Measurements from ENCODE around the gene STAT4. TPM values are rescaled to one million over a fixed set of nuclear protein-coding genes. Genes with fewer than 3 reads are reported as not detected.

STAT4 gene
- total RNA-seq, 1 donor from 2014 or later: 5.3 TPM

DNA sequence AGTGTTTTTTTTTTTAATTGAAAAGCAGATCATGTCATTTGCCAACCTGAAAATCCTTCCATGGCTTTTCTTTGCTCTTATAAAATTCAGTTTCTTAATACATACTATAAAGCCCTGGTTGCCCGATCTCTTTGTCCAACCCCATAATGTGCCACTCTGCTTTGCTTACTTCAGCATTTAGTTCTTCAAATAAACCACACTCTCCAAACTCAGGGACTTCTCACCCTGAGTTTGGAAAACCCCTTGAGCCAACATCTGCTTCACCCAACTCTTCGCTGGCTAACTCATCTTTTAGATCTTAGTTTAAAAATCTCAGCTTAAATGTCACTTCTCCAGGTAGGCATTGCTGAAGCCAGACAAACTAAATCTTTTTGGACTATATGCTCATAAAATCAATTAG is 135.6 kb downstream of the STAT4 start:
- DNase-seq (ENCODE audit: low spot score): no peak

DNA sequence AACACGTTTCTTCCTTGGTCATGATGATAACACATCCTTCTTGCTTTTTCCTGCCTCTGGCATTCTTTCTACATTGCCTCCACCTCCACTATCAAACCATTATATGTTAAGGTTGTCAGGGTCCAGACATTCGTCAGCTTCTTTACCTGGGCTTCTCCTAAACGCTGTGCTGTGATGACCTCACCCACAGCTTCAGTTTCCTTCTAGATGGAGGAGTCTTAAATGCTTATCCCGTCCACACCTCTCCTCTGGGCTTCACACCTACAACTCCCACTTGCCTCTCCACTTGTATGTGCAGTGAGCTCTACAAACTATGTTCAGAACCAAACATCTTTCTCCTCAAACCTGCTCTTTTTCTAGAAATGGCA is 136.2 kb downstream of the STAT4 start:
- no peak for DNase-seq (ENCODE audit: low spot score)

DNA sequence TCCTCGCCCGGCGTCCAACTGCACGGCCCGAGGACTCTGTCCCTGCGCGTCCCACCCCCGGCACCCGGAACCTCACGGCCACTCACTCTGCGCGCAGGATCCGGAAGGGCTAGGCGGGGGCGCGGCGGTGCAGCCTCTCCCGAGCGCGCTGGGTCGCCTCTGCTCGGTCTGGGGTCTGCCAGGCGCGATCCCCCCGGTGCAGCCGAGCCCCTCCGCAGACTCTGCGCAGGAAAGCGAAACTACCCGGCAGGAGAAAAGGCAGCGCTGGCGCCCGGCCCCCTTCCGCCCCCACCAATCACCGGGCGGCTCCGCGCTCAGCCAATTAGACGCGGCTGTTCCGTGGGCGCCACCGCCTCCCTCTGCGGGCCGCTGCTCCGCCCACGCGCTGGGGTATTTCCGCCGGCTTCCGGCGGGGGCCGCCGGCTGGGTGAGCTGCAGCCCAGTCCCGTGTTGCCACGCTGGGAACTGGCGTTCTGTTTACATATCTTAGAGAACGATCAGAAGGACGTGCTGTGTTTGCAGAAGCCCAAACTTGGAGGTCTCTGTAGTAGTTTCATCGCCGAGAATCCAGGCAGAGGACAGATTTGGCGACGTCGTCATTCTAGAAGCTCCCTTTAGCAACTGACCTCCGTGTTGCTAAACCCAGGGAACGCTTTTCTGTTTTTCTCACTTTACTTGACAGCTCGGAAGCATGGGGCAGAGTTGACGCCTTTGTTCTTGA is 136.7 kb downstream of the STAT4 start, which contains the start of gene STAT1:
TSS of gene STAT1 (minus strand) at position 240 of the 721 bp plus-strand sequence. CDS start 4,168 bp downstream, outside the sequence.
- peak; percentile 95 for DNase-seq (ENCODE audit: low spot score)

DNA sequence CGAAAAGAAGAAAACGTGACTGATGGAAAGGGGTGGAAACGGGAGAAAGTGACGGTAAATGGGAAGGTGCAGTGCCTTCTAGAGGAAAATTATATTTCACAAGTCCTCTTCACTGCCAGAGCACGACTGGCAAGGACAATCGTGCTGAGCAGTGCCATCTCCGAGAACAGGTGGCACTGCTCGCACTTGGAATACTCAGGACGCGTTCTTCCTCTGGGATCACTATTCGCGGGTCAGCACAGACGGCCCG is 137.2 kb downstream of the STAT4 start:
- no peak for DNase-seq (ENCODE audit: low spot score)

DNA sequence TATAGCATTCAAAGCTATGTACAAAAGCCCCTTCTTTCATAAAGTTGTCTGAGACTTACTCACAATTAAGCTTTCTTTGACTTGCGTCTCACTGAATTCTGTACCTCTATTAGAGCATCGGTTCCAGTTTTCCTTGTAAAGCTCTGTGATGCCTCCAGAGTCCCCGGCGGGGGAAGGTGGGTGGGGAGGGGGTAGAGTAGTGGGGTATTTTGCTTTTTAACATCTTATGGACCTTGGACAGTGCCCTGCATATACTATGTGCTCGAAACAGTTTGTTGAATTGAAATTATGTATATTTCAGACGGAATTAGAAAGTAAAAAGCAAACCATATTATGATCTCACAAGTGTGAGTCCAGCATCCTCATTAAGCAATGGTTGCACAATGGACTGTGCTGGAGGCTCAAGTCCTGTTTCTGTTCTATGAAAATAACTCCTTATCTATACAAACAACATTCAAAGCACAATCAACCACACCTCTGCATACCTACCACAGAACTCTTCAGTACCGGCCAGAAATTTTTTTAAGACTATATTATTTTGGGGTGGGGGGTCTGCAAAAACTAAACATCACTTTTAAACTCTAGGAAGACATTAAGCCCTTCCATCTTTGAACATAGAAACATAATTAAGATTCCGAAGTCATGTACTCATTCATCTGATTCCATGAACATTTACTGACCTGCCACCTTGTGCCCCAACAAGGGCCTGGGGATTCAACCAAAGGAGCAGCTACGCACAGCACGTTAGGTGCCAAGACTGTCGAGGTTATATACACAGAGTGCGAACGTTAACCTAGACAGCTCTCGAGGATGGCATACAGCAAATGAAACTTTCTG is 137.7 kb downstream of the STAT4 start:
- DNase-seq (ENCODE audit: low spot score): no peak

DNA sequence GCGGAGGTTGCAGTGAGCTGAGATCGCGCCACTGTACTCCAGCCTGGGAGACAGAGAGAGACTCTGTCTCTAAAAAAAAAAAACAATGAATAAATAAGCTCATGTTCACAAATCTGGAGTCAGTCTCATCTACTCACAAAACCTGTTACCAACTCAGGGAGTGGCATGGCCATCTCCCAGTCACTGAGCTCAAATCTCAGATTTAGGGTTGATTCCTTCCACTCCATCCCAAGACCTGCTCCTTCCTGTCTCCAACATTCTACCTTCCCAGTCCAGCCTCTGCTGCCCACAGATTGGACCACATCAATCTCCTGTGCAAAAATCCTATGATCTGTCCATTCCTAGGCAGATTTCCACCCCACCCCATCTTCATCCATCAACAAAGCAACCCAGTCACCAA is 138.4 kb downstream of the STAT4 start:
- no peak for DNase-seq (ENCODE audit: low spot score)

DNA sequence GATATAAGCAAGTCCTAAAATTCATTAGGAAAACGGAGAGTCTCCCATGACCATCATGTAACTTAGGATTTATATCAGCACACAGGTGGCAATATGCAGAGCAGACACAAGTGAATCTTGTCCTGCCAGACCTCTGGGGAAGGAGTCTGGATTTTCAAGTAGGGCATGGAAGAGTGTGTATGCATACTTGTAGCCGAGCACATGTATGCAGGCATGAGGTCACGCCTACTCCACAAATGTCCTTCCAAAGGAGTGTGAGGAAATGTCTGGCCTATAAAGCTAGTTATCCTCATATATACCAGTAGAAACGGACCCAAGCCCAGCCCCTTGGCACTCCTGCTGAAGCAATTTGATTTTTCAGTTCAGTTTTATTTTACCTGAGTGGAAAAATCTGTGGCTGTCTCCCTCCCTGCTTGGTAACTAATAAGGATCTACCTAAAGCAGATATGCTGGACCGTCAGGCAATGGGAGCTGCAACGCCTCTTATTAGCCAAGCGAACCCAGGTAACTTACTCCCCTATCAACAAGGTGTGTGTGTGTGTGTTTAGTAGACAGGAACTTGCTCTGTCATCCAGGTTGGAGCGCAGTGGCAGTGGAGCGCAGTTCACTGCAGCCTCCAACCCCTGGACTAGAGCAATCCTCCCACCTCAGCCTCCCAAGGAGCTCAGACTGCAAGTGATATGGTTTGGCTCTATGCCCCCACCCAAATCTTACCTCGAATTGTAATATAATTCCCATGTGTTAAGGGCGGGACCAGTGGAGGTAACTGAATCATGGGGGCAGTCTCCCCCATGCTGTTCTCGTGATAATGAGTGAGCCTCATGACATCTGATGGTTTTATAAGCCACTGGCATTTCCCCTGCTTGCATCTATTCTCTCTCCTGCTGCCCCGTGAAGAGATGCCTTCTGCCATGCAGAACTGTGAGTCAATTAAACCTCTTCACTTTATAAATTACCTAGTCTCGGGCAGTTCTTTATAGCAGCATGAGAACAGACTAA is 139.6 kb downstream of the STAT4 start:
- DNase-seq (ENCODE audit: low spot score): no peak

DNA sequence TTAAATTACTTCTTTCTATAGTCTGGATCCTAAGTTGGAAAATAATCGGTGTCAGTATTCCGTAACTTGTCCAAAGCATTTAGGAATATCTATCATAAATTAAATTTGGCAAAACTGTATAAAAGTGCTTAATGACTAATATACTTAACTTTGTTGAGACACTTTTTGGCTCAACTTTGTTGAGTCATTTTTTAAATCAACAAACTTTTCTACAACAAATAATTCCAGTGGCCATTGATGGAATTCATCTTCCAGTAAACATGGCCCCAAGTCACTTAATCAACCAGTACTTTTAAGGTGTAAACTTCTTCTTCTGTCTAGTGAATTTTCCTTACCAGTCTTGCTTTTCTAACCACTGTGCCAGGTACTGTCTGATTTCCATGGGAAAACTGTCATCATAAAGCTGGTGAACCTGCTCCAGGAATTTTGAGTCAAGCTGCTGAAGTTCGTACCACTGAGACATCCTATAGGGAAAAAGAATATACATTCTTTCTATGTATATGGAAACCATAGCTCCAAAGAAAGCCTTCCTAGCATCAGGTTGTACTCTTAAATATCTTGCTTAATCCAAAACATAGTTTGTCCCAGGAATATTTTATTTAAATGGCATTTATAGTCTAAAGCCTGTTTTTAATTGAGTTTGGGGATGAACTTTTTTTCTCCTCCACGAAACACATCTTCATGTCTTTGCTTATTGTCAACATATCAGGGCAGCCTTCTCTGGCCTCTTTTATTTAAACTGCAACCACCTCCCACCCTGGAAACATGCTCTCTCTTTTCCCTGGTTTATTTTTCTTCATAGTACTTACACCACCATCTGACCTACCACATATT is 141.0 kb downstream of the STAT4 start:
- DNase-seq (ENCODE audit: low spot score): no peak

DNA sequence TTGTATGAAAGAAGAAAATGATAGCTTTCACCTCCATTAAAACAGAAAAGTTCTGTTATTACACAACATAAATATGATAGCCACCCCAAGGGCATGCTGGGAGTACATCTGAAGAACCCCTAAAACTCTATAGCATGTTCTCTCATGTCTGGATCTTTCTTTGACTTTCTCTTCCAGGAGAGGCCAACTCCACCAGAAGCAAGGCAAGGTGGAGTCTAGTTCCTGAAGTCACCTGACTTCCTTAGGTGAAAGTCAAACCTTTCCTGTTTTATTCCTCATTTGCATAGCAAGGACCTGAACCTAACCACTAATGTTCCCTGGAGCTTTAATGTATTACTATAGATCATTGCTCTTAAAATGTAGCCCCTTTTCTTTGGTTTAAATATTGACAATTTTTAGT is 142.5 kb downstream of the STAT4 start:
- DNase-seq (ENCODE audit: low spot score): no peak

DNA sequence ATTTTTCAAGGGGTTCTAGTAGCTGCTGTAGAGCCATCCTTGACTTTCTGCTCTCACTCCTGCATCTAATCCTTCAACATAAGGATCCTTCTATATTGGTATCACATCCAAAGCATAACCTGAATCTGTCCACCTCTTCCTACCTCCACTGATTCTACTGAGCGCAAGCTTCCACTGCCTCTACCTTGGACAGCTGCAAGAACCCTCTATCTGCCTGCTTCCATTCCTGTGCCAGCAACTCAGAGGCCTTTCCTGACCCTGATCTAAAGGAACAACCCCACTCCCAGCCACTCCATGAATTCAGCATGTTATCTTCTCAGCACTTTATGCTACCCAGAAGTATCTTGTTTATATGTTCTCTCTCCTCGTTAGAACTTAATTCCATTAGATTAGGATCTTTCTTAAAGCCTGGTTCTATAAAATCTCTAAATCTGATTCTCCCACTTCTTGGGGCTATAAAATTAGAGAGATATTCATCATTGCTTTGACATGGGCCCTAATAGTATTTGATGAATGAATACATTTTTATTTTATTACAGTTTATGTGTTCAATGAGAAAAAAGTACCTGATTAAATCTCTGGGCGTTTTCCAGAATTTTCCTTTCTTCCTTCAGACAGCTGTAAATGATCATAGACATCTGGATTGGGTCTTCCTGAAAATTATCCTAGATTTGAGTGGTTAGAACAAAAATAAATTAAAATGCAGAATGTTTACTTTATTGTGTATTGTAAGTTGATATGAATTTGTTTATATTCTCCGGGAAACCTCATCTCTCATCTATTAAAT is 143.6 kb downstream of the STAT4 start:
- DNase-seq (ENCODE audit: low spot score): no peak

DNA sequence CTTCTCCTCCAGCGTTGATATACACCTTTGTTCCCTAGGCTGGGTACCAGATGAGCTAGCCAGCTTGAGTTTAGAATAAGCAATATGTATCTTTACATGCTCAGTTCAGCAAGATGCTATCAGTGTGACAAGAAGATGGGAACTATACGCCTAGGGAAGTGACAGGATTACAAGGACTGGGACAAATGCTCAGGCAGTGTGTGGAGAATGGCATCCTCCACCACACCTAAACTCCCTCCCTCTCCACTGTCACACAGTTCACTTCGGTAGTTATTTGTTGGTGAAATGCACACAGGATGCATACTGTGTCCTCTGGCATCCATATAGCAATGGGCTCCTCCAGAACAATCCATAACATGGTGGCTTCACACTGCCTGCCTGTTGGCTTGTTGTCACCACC is 144.5 kb downstream of the STAT4 start:
- DNase-seq (ENCODE audit: low spot score): no peak

DNA sequence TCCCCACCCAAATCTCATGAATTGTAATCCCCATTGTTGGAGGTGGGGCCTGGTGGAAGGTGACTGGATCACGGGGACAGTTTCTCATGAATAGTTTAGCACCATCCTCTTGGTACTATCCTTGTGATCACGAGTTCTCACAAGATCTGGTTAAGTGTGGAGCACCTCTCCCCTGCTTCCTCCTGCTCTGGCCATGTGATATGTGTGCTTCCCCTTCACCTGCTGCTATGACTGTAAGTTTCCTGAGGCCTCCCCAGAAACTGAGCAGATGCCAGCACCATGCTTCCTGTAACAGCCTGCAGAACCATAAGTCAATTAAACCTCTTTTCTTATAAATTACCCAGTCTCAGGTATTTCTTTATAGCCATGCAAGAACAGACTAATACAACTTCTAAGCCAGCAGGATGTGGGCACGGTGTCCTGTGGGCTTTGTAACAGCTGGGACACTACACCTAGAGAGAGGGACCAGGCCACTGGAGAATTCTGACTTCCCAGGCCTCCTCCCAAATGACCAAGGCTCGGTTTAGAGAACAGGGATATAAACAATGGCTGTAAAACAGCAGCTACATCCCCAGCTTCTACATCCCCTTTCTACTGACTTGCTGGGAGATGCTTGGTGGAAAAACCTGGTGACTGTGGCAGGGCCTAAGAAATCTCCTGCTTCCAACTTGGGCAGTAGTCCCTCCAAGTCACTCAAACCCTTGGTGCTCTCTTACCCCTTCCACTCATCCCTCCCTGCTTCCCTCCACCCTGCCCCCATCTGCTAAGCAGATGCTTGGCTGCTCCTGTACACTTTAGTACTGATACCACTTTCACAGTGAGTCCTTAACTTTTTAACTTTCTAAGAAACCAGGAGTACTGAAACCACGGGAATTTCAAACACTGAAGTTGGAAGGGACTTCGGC is 147.1 kb downstream of the STAT4 start:
- DNase-seq (ENCODE audit: low spot score): no peak

DNA sequence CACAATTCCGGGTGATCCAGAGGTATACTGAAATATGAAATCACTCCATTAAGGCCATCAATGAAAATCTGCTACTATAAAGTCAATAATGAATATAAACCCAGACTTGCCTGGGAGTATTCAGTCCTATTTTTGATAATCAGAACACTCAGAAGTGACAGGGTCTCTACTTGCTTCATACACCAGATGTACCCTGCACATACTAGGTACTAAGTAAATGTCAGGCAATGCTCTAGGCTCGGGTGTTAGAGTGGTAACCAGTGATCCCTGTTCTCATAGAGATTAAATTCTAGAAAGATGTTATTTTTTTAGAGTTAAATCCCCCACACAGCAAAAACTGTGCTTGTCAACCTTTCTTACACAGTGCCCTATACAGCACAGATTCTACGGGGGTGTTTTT is 149.2 kb downstream of the STAT4 start:
- no peak for DNase-seq (ENCODE audit: low spot score)

DNA sequence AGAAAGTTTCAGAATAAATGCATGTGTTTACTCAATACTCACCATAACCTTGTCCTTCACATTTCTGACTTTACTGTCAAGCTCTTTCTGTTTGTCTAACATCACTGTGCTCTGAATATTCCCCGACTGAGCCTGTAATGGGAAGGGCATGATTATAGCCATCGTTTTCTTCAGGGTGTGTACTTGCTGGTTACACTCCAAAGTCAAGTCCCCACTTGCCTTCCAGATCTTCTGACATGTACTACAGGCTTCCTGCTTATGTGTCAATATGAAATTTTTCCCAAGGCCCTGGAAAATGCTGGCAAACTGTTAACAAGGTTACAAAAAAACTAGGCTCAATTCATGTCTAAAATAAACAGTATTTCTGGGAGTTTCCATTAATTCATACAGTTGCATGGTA is 149.8 kb downstream of the STAT4 start:
- no peak for DNase-seq (ENCODE audit: low spot score)

DNA sequence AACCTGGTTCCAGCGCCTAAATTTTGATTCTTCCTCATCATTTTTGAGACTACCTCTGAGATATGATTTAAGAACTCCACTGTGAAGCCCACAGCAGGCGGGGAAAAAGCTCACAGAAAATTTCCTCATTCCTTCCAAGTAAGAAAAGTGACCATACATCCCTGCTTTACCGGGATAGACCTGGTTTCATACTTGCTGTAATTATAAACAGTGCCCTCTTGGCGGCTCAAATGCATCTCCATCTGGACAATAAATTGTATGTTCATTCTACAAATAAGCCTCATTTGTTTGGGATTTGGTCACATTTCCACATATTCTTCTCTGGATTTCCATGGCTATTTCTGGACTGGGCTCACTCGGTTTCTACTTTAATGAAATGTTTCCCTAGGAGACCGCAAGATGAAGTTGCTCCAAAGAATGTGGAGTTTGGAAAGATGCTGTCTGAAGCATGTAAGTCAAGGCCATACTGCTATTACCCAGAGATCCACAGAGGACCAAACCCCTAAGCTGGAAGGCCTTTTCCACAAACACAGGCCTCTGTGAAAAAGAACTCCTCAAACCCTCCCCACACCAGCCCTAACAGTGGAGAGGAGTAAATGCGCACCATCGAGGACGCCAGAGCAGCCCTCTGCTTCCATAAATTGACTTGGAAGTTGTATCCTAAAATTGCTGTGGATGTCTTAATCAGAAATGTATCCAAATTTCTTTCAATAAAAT is 150.7 kb downstream of the STAT4 start:
- no peak for DNase-seq (ENCODE audit: low spot score)

DNA sequence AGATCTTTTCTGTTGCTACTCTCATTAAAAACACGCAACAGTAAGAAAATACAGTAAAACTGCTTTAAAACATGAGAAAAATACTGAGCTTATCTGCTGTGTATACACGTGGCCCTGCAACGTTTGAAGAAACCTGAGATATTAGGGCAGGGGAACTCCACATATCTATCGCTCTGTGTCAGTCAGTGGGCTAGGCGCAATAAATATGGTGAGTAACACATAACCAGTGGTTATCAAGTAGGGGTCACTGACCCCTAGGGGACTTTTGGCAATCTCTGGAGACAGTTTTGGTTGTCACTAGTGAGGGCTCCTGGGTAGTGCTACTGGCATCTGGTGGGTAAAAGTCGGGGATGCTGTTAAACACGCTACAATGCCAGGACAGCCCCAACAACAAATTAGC is 151.7 kb downstream of the STAT4 start:
- DNase-seq (ENCODE audit: low spot score): no peak

DNA sequence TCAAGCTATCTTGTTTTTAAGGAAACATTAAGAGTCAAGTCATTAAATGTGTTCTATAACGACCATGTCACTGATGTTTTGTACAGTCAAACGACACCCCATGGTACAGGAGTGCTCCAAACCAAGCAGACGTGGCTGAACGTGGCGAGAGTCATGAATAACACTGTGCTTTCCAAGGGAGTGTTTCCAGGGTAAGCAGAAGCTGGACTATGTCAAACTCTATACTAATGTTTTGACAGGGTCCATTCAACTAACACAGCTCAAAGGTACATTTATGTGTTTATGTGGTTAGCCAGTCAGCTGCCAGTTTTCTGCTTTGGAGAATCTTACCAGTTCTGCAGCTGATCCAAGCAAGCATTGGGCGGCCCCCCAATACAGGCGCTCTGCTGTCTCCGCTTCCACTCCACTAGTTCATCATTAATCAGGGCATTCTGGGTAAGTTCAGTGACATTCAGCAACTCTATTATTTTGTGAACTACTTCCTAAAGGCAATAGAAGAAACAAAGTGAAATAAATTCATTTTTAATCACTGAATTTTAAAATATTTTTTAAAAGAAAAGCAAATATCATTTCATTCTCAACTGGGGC is 153.2 kb downstream of the STAT4 start:
- no peak for DNase-seq (ENCODE audit: low spot score)

DNA sequence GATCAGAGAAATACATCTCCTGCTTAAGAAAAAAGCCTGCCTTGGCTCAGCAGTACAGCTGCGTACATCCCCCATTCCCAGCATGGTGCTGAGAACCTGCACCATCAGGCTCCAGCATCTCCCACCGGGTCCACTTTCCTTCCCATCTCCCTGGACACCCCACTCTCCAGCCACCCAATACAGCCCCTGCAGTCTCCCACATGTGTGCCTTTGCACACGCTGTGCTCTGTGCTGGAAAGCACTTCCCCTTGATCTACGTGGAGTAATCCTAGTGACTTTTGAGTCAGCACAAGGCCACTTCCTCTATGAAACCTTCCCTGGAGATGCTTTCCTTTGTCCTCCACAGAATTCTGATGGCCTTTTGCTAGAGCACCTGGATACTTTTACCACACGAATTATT is 153.8 kb downstream of the STAT4 start:
- DNase-seq (ENCODE audit: low spot score): no peak
